DMS 273 (cell line): ENCODE results near the gene SCIN.
"Not testable (repeated sequence)": the region's sequence is repeated elsewhere in the genome, so short reads cannot be mapped to it uniquely, and the experiment has no call there.

Experiments
- DNase-seq: peaks from one replicate; lab custom pipeline; 2025; ENCODE audit not compliant: unreplicated experiment; lab: John Stamatoyannopoulos, UW

The SCIN gene

GRCh38 chr7:12686234-12686890 lies 115.8 kb downstream of the SCIN start:
- peak; percentile 97 for DNase-seq

DNA sequence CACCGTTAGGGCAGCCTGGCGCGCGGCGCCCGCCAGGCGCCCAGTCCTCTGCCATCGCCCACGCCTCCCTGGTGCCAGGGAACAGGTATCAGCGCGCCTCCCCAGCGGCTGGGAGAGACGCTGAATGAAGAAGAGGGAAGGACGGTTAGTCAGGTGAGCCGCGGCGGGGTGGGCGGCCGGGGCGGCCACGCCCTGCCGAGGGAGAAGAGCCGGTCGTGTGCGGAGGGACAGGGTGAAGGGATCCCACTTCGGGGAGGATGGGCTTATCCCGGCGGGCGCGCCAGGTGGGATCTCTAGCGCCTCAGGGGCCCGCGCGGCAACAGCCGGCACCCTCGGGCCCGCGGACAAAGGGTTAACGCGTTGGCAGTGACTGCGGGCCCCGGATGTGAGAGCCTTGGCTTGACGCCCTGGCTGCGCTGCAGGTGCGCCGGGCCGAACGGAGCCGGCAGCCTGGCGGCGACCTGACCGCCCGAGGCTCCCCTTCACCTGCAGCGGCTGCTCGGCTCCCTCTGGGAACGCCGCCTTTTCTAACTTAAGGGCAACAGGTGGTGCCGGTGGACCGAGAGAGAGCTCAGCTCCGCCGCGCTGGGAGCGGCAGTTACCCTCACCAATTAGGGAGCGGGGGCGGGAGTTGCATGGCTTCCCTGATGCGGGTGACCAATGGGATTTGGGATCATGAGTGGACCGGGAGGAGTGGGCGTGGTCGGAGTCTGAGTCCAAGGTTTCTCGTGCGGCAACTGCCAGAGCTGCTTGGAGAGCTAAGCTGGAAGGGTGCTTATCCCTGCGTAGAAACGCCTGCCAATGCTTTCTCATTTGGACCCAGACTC lies 116.6 kb downstream of the SCIN start, which contains the start of gene ARL4A:
TSS of gene ARL4A (plus strand) at position 743 of the 827 bp plus-strand sequence. CDS start 622 bp downstream, outside the sequence.
- peak; percentile 100 for DNase-seq

DNA sequence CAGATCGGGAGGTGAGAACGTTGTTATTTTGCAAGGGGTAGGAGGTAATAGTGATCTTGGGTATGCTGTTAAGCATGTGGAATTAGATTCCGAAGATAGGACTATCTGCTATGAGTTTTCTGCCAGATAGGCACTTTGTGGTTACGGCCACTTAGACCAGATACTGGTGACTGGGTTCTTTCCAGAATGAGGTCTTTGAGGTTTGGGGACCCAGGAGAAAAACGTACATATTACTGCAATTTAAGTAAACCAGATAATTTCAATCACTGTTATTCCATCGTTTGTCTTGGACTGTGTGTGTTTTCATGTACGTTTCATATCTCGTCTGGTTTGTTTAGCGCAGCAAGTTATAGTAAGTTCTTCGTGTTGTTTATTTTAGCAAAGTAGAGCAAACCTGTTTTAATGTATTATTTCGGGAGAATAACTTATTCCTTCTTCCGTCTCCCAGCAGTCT lies 117.2 kb downstream of the SCIN start:
- no peak for DNase-seq

DNA sequence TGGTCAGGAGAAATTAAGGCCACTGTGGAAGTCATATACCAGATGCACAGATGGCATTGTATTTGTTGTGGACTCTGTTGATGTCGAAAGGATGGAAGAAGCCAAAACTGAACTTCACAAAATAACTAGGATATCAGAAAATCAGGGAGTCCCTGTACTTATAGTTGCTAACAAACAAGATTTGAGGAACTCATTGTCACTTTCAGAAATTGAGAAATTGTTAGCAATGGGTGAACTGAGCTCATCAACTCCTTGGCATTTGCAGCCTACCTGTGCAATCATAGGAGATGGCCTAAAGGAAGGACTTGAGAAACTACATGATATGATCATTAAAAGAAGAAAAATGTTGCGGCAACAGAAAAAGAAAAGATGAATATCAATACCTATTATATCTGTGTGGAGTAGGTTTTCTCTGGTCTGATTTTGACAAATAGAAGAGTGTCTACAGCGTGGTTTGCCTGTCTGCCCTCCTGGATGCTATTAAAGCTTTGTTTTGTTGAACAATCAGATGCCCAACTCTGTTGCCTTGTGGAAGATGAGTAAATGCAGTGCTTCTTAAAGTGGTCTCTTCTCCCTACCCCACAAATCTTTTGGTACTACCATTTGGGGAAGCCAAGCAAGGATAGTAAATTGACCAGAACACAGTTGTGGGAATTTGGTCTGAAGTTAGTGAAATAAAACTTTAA lies 118.1 kb downstream of the SCIN start:
- not testable (repeated sequence) for DNase-seq

DNA sequence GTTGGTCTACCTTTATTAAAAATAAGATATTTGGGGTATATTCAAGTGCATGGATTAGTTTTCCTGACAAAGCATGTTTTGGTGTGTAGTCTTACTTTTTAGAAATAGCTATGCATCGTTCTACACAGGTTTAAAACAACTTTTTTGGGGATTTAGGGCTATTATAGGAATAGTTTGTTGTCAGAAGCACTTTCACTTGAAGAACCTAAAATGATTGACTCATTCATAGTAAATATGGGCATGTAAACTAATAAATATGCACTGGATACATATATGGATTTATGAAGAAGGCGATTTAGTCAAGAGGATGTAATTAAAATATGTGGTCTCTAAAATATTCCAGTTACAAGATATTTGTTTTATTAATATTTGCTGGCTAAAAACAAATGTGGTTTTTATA lies 118.9 kb downstream of the SCIN start:
- DNase-seq: no peak

DNA sequence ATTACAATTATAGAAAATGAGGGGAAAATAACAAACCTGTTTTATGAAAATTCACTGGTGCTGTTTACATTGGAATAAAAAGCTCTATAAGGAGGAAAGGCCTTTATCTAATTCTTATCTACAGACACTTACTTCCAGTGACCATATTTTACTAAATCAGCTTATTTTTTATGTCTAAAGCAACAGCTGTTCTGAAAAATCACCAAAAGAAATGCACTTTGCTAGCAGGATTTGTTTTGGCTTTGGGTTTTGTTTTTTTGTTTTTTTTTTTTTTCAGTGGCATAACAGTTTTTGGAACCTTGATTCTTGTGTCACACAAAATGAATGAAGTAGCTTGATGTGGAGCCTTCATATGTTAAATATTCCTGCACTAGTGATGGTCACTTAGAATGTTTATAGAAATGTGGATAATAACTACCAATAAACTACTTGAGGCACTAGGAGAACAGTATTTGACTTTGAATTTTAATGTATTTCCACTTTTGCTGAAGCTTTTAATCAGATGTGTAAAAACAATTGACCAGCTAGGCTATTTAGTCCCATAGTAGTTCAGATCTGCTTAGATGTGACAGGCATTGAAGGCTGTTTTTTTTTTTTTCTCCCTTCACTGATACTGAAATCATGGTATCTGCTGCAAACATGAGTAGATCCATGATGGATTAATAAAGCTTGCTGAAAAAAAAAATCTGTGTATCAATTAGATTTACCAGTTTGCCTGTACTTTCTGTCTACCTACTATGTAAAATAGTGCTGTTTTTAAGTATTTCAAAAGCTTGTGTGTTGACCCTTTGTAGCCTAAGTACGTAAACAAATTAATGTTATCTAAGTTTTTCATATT lies 119.7 kb downstream of the SCIN start:
- DNase-seq: no peak

DNA sequence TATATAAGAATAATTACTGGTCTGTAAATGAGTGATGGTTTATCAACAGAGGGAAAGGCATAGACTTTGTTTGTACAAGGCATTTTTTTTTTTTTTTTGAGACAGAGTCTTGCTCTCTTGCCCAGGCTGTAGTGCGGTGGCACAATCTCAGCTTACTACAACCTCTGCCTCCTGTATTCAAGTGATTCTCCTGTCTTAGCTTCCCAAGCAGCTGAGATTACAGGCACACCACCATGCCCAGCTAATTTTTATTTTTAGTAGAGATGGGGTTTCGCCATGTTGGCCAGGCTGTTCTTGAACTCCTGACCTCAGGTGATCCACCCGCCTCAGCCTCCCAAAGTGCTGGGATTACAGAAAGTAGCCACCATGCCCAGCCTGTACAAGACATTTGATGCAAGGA lies 120.9 kb downstream of the SCIN start:
- not testable (repeated sequence) for DNase-seq

DNA sequence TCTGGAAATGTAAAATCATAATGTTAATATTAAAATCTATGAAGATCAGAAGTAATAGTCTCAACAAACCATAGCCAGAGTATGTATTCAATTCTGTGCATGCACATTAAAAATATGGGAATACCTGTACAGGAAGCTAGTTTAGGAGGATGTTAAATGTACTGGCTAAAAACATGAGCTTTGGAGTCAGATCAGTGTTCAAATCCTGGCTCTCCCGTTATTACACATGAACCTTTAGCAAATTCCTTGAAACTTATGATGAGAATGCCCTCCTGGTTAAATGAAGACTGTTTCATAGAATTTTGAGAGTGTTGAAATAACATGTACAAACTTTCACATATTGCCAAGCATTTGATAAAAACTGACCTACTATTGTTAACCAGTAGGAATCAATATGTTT lies 121.5 kb downstream of the SCIN start:
- no peak for DNase-seq

DNA sequence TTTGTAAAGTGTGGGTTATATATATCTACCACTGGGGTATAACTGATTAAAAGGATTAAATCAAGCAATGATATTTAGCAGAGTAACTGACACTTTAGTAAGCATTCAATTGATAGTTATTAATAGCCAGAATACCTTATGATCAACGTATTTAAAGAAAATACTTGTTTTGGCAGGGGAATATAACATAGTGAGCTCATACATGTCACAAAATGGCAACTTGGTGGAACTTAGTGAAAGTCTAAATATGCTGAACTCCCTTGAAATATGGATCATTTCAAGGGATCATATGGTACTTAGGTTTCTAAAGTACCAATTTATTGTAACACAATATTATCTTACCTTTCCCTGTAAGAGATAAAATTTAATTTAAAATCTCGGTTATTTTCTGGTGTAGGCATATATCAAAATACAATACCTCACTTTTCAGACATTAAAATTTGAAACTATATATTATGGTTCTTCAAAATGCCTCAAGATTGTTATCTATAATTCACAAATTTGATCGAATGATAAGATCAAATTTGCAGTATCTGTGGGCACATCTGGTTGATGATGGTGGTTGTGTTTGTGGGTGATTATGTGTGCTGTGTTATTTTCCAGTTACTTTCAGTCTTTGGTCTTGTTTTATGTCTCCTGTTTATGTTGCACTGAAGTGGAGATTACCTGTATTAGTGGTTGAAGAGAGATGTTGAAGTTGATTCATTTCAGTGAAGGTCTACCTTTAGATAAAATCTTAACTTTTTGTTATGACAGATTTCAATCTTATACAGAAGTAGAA lies 122.1 kb downstream of the SCIN start:
- DNase-seq: no peak

DNA sequence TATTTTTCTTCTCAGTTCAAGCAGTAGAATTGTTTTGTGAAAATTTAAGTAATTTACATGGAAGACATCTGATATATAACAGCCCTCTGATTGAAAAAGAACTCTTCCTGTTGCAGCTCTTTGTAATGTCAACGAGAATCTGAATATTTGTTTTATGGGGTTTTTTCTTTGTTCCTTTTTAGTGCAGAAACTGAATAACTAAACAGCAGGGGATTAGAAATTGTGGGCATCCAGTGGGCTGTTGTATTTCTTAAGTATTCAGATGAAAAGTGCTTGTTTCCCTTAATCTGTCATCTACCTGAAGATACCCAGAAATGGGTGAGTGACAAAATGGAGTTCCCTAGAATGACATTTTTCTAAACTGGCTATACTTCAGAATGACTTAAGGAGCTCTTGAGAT lies 124.3 kb downstream of the SCIN start:
- no peak for DNase-seq

- DNase-seq: no peak
Observed at GRCh38 chr7:12695965-12696364, 125.4 kb downstream of the SCIN start.

DNA sequence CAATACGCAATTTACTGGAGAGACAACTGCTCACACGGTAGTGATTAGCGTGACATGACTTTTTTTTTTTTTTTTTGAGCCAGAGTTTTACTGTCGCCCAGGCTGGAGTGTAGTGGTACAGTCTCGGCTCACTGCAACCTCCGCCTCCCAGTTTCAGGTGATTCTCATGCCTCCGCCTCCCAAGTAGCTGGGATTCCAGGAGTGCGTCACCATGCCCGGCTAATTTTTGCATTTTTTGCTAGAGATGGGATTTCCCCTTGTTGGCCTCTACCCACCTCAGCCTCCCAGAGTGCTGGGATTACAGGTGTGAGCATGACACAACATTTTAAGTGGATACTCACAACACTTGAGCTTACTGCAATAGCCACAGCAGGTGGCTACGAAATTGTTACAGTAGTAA lies 128.8 kb downstream of the SCIN start:
- DNase-seq: no peak

GRCh38 chr7:12701433-12701832 lies 130.9 kb downstream of the SCIN start:
- DNase-seq: no peak

DNA sequence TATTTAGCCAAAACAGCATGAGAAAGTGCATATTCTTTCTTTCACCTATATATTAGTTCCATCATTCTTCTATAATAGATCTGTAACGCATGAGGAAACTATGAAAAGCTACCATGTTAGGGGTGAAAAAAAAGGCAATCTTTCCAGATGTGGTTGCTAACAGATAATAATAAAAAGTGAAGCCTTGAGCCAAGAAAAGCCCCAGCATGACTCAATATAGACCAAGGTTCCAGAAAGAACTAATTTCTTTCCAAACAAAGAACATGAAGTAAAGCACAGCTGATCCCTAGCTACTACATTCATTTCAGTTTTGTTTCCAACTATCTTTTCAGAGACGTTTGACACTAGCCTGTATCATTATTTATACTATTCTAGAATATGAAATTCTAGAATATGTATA lies 133.4 kb downstream of the SCIN start:
- DNase-seq: no peak

DNA sequence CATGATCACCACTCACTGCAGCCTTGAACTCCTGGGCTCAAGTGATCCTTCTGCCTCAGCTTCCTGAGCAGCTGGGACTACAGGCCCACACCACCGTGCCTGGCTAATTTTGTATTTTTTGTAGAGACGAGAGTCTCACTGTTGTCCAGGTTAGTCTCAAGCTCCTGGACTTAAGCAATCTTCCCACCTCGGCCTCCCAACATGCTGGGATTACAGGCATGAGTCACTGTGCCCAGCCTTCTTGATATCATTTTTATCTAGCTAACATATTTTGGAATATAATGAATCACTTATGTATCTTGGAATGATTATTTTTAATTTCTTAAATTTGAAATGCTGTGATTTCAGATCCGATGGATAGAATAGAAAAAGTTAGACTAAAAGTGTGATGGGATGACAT lies 135.4 kb downstream of the SCIN start:
- no peak for DNase-seq

GRCh38 chr7:12706900-12707536 lies 136.5 kb downstream of the SCIN start:
- DNase-seq: no peak

GRCh38 chr7:12708314-12708713 lies 137.8 kb downstream of the SCIN start:
- no peak for DNase-seq
